Measurements from ENCODE around the gene ACBD3.

Gene ACBD3

DNA sequence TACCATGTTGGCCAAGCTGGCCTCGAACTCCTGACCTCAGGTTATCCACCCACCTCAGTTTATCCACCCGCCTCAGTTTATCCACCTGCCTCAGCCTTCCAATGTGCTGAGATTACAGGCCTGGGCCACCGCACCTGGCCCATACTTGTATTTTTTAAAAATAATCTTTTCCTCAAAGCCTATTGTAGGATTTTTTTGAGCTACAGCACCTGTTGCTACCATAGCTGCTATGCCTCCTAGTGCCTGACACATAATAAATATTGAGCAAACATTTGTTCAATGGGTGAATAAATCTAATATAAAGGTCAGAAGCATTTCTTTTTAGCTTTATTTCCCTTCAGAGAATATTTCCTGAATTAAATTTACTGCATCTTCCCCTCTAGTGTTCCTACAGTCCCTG, 15.7 kb upstream of the ACBD3 start:
- no peak for DNase-seq (ENCODE audit: low read depth, low spot score)

DNA sequence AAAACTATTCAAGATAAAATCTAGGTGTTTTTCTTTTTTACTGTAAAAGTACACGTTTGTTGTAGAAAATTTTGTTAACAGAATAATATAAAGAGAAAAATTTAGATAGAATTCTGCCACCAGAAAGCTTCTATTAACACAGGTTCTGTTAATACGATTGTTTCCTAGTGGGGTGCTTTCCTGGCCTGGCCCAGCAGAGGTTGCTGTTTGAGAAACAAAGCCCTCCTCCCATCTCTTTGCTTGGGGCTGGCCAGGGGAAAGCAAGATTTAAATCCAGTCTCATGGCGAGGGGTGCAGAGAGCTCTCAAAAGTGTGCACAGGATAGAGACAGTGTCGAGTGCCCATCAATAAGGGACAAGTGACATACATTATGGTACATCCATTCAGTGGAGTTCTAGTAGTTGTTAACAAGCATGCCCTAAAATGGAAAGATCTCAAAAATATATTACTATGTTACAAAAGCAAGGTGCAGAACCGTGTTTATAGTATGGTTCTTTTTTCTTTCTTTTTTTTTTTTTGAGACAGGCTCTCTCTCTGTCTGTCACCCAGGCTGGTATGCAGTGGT, 14.6 kb upstream of the ACBD3 start:
- DNase-seq (ENCODE audit: low read depth, low spot score): peak; percentile 49

- no peak for DNase-seq (ENCODE audit: low read depth, low spot score)
Measured at GRCh38 chr1:226199971-226200370, 13.4 kb upstream of the ACBD3 start.

DNA sequence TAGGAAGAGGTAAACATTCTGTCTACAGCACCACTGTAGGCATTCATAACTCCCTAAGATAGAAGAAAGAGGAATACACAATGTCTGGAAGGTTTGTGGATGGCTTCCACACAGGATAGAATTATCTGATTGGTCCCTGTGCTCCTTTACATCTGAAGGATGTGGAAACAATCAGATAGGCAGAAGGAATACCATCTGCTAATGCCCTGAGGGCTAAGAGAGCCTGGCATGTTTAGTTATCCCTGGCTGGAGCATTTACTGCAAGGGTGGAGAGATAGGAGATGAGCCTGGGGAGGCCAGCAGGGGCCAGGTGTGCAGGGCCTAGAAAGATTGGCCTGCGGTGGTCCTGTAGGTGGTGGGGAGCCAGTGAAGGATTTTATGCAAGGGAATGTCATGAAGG, 8.6 kb upstream of the ACBD3 start:
- no peak for DNase-seq (ENCODE audit: low read depth, low spot score)

- DNase-seq (ENCODE audit: low read depth, low spot score): no peak
Measured at GRCh38 chr1:226187380-226187779, 839 bp upstream of the ACBD3 start.

DNA sequence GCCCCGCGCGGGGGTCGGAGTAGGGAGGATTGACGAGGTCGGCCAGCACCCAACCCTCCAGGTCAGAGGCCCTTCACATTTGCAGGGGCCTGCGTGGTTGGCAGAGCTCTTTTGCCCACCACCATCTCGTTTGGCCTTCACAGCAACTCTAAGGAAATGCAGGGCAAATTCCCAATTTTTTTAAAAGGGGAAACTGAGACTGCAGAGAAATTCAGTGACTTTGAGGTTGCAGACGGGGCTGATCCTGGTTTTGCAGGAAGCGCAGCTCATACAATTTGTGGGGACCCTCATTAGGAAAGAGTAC, 430 bp upstream of the ACBD3 start:
- DNase-seq (ENCODE audit: low read depth, low spot score): no peak

GRCh38 chr1:226185141-226186036, 1.2 kb downstream of the ACBD3 start:
- DNase-seq (ENCODE audit: low read depth, low spot score): no peak

- DNase-seq (ENCODE audit: low read depth, low spot score): peak; percentile 27
Measured at GRCh38 chr1:226181996-226182714, 4.4 kb downstream of the ACBD3 start.

DNA sequence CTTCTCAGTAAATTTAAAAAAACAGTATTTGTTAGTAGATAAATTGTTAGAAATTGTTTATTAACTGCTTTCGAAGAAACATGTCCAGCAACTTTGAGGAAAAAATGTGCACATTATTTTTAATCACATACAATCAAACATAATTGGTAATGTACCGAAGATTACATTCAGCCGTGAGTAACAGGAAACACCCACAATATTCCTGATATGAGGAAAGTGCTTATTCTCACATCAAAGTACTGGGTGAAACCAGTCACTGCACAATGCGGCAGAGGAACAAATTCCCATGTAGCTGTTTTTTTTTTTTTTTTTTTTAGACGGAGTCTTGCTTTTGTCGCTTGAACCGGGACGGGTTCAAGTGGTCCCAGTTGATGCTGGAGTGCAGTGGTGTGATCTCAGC, 9.7 kb downstream of the ACBD3 start:
- DNase-seq (ENCODE audit: low read depth, low spot score): no peak

- DNase-seq (ENCODE audit: low read depth, low spot score): no peak
Measured at GRCh38 chr1:226172589-226172988, 14.0 kb downstream of the ACBD3 start.

DNA sequence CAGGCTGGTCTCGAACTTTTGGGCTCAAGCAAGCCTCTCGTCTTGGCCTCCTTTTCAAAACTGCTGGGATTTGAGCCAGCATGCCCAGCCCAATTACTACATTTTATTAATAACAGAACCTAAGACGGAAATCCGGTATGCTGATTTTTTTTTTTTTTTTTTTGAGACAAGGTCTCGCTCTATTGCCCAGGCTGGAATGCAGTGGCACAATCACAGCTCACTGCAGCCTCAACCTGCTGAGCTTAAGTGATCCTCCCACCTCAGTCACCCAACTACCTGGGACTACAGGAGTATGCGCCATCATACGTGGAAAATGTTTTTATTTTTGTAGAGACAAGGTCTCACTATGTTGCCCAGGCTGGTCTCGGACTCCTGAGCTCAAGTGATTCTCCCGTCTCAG, 20.2 kb downstream of the ACBD3 start:
- no peak for DNase-seq (ENCODE audit: low read depth, low spot score)

DNA sequence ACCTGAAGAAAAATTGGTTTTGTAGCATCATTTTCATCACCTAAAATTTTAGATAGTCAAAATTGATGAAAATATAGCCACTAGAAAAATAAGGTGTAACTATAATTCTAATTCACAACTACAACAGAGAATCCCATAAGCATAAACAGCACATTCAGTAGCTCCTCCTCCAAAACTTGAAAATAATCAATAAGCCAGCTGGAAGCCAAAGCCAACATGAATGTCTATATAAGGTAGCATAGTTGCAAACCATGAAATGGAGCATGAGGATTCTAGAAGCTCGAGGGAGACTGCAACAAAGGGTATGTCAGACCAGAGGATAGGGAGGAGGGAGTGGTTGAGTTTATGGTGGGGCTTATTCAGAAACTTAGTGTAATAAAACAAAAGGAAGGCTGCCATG, 22.4 kb downstream of the ACBD3 start:
- DNase-seq (ENCODE audit: low read depth, low spot score): no peak

DNA sequence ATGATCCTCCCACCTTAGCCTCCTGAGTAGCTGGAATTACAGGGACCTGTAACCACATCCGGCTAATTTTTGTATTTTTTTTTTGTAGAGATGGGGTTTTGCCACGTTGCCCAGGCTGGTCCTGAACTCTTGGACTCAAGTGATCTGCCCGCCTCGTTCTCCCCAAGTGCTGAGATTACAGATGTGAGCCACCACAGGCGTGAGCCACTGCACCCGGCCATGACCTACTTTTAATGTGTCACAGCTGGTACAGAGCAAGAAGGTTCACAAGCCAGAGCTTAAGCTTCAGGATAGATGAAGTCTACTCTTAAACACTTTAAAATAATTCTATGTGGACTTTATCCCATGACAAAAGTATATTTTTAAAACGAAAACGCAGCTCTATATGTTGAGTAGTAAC, 23.6 kb downstream of the ACBD3 start:
- DNase-seq (ENCODE audit: low read depth, low spot score): no peak

- no peak for DNase-seq (ENCODE audit: low read depth, low spot score)
Measured at GRCh38 chr1:226158983-226159382, 27.6 kb downstream of the ACBD3 start.

- no peak for DNase-seq (ENCODE audit: low read depth, low spot score)
Measured at GRCh38 chr1:226158457-226158856, 28.1 kb downstream of the ACBD3 start.

- DNase-seq (ENCODE audit: low read depth, low spot score): no peak
Measured at GRCh38 chr1:226157761-226158316, 28.7 kb downstream of the ACBD3 start.

GRCh38 chr1:226154593-226154992, 31.9 kb downstream of the ACBD3 start:
- no peak for DNase-seq (ENCODE audit: low read depth, low spot score)

GRCh38 chr1:226149806-226150205, 36.7 kb downstream of the ACBD3 start:
- DNase-seq (ENCODE audit: low read depth, low spot score): no peak

DNA sequence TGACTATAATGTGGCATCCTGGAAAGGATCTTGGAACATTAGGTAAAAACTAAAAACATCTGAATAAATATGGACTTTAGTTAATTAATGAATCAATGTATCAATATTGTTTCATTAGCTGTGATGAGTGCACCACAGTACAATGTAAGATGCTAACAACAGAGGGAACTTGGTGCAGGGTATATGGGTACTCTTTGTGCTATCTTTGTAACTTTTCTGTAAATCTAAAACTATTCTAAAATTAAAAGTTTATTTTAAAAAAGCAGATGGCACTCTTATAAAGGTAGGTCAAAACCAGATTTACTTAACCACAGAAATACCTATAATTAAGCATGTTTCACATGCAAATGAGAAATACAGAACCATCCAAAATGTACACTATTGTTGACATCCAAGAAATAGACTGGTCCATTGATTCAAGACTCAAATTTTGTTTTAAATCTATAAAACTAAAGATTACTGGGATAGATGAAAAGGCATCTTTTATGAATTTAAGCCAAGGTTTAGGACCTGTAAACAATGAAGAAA, 38.4 kb downstream of the ACBD3 start:
- DNase-seq (ENCODE audit: low read depth, low spot score): no peak

DNA sequence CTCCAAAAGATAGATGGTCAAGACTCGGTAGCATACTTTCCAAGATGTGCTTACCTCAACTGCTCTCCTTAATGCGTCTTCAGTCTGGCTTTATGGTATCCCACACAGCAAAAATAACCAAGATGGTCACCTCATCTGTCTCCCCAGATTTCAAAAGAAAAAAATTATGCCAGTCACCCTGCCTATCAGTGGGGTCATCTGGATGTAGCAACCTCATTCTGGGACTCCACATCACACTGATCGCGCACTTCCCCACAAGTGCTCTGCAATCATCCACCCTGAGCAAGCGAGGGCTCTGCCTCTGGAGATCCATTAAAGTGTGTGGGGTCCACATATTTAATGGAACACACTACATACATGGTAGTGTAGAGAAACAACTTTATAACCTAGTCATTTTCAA, 42.5 kb downstream of the ACBD3 start:
- no peak for DNase-seq (ENCODE audit: low read depth, low spot score)

DNA sequence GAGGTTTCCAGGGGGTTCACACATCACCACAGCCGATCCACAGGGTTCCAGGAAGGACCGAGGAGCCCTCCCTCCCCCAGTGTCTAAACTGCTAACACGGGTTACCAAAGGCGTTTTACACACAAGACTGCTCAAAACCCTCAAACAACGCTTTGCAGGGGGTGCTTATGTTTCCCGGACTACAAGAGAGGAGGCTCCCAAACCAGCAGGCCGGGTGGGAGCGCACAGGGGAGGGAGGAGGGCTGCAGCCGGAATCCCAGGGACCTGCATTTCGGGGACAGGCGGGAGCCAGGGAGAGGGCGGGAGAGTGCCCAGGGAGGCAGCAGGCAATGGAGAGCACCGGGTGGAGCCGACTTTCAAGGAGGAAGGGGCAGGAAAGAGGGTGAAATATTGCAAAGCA, 50.8 kb downstream of the ACBD3 start:
- DNase-seq (ENCODE audit: low read depth, low spot score): peak; percentile 13

DNA sequence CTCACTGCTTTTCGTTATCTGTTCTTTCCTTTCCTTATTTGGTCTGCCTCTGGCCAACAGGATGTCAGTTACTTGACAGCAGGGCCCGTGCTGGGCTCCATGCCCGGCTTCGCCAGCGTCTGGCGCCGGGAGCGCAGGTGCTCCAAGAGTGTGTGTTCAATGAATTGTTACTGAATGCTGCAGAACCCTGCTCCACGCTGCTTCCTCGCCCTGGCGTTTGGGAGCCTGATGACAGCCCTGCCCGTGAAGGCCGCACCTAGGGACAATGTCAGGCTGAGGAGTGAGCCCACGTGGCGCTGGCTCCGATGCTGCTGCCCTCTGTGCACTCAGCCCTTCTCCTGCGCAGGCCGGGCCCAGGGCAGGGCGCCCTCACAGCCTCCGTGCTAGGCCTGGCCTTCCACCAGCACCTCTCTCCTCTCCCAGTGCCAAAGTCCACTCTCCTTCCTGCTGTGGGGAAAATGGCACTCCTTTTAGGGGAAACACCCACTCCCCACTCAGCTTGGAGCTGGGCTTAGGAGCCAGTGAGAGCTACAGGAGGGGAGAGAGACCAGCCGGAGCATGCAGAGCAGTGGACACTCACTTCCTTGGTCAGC, 51.4 kb downstream of the ACBD3 start:
- DNase-seq (ENCODE audit: low read depth, low spot score): peak; percentile 29
